T-helper 2 cell treated with Interferon-gamma antibody and Interleukin-4, amounts not matched to agents 5 μg/mL and 100 μg/mL, for 36 hours (primary cell): ENCODE results near the gene WDR81.
A peak's percentile ranks its signal among the peaks of the same experiment; 100 is the strongest.

Source experiments
- DNase-seq: peaks from one replicate; pipeline ENCODE4 v3.0.0; 2021; ENCODE audit warnings: low spot score
- H3K27ac Mint-ChIP-seq: one replicate; pipeline ENCODE4 v1.8.0; 2021; ENCODE audit warnings: mild to moderate bottlenecking, mixed read lengths
- H3K27me3 Mint-ChIP-seq: one replicate; pipeline ENCODE4 v1.8.0; 2021; ENCODE audit warnings: low read depth, mixed read lengths
- H3K36me3 Mint-ChIP-seq: one replicate; pipeline ENCODE4 v1.8.0; 2021; ENCODE audit warnings: low read depth, mixed read lengths
- H3K4me1 Mint-ChIP-seq: one replicate; pipeline ENCODE4 v1.8.0; 2021; ENCODE audit warnings: low read depth, mixed read lengths
- H3K4me3 Mint-ChIP-seq: one replicate; pipeline ENCODE4 v1.8.0; 2022; ENCODE audit warnings: mild to moderate bottlenecking, moderate library complexity, mixed read lengths
- H3K9me3 Mint-ChIP-seq: one replicate; pipeline ENCODE4 v1.8.0; 2021; ENCODE audit warnings: mixed read lengths

Gene WDR81

GRCh38 chr17:1783271-1783670, 58.8 kb downstream of the WDR81 start:
- H3K27ac Mint-ChIP-seq = no peak overlapping the region
- no peaks in the 10 kb centered on the region for H3K27me3 Mint-ChIP-seq
- peaks cover 52% of the 10 kb centered on the region for H3K36me3 Mint-ChIP-seq
- DNase-seq = no peak
- H3K4me3 Mint-ChIP-seq = no peak overlapping the region
- no peaks in the 10 kb centered on the region for H3K9me3 Mint-ChIP-seq
- peaks cover 5% of the 10 kb centered on the region for H3K4me1 Mint-ChIP-seq

DNA sequence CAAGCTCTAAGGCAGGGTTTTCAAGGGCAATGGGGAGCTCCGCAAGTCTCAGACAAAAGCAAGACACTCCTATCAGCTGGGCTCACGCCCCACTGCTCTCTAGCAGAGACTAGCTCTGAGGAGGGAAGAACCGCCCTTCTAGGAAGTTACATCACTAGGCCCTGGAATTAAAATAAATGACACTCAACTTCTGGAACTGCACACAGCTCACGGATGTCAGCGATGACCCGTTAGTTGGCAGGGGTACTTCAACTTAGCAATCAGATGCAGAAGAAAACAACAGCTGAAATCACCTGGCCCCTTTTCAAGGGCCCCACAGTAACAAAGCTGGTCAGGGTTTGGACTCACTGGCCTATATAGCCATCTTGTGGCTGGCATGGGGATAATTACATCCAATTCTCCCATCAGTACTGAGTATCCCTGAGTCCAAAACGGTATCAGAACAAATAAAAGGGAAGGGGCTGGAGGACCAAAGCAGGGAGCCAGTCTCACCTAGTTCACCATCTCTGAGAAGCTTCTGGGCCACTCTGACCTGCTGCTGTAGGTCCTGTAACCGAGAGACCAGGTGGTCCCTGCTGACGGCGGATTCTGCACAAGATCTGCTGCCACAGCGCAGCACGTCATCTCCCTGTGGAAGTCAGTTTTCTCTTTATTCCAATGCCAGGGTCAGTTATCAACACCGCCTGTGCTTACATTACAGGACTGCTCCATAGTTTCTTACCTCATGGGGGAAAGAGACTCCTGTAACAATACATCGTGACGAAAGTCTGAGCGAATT, 59.5 kb downstream of the WDR81 start:
- Mint-ChIP-seq H3K36me3 (peaks cover 48% of the 10 kb centered on the region), H3K4me3 (no peak overlapping the region), H3K27me3 (no peaks in the 10 kb centered on the region), H3K27ac (peak overlapping the region; percentile 54), H3K4me1 (peaks cover 5% of the 10 kb centered on the region), H3K9me3 (no peaks in the 10 kb centered on the region)
- DNase-seq = no peak

GRCh38 chr17:1785930-1786329, 61.4 kb downstream of the WDR81 start:
- DNase-seq = no peak
- H3K27me3 Mint-ChIP-seq = no peaks in the 10 kb centered on the region
- H3K36me3 Mint-ChIP-seq = peaks cover 40% of the 10 kb centered on the region
- no peaks in the 10 kb centered on the region for H3K9me3 Mint-ChIP-seq
- H3K4me1 Mint-ChIP-seq = peaks cover 5% of the 10 kb centered on the region
- no peak overlapping the region for H3K4me3 Mint-ChIP-seq
- no peak overlapping the region for H3K27ac Mint-ChIP-seq

GRCh38 chr17:1786708-1787107, 62.2 kb downstream of the WDR81 start:
- Mint-ChIP-seq H3K27me3 (no peaks in the 10 kb centered on the region), H3K27ac (no peak overlapping the region), H3K9me3 (no peaks in the 10 kb centered on the region), H3K4me1 (peaks cover 7% of the 10 kb centered on the region), H3K4me3 (no peak overlapping the region), H3K36me3 (peaks cover 38% of the 10 kb centered on the region)
- DNase-seq = no peak

DNA sequence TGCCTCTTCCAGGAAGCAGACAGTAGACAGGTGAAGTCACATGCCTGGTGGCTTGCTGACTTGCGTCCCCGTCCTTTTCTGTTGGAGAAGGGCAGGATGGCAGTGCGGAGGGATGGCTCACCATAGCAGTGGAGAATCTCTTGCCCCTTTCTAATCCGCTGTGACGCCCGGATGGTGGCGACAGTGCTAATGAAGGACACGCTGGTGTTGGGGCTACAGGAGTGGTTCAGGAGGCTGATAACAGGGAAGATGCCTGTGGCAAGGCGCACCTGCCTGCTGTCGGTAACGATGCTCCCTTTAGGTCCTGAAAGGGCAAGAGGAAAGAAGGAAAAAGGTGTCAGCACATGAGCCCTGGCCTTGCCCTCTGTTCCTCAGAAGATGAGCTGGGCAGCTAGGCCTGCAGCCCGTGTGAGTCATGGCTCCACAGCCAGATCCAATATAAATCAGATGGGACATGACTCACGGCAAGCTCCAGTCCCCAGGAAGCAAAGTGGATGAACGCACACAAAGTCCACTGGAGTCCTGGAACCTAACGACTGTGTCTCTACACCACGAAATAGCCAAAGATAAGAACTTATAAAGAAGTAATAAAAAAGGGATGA, 62.9 kb downstream of the WDR81 start:
- DNase-seq = no peak
- H3K9me3 Mint-ChIP-seq = no peaks in the 10 kb centered on the region
- H3K4me3 Mint-ChIP-seq = no peak overlapping the region
- peaks cover 31% of the 10 kb centered on the region for H3K36me3 Mint-ChIP-seq
- peak overlapping the region; percentile 2 for H3K27ac Mint-ChIP-seq
- peaks cover 7% of the 10 kb centered on the region for H3K4me1 Mint-ChIP-seq
- no peaks in the 10 kb centered on the region for H3K27me3 Mint-ChIP-seq
